Loucy (cell line): ENCODE results near the gene SHANK3.

Experiments
- EZH2phosphoT487 ChIP-seq: fragments of 200-600 bp; IDR thresholded peaks from 2 replicates; pipeline ENCODE4 v1.6.1; 2018; ENCODE audit warnings: antibody characterized with exemption, mild to moderate bottlenecking, moderate library complexity, borderline replicate concordance
- TF ChIP-seq, protein P1 (sequence below): fragments of 200-600 bp; sonication (generic); conservative IDR thresholded peaks from 2 replicates; pipeline ENCODE4 v1.5.1; 2014; ENCODE audit warnings: mild to moderate bottlenecking, antibody characterized with exemption, low read length

GRCh38 chr22:50694099-50694605, 21.5 kb downstream of the SHANK3 start:
- TF ChIP-seq, protein P1, sequence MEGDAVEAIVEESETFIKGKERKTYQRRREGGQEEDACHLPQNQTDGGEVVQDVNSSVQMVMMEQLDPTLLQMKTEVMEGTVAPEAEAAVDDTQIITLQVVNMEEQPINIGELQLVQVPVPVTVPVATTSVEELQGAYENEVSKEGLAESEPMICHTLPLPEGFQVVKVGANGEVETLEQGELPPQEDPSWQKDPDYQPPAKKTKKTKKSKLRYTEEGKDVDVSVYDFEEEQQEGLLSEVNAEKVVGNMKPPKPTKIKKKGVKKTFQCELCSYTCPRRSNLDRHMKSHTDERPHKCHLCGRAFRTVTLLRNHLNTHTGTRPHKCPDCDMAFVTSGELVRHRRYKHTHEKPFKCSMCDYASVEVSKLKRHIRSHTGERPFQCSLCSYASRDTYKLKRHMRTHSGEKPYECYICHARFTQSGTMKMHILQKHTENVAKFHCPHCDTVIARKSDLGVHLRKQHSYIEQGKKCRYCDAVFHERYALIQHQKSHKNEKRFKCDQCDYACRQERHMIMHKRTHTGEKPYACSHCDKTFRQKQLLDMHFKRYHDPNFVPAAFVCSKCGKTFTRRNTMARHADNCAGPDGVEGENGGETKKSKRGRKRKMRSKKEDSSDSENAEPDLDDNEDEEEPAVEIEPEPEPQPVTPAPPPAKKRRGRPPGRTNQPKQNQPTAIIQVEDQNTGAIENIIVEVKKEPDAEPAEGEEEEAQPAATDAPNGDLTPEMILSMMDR, result peak; percentile 39
- no peak for TF ChIP-seq EZH2phosphoT487
